HepG2 (cell line): ENCODE measurements around the gene SPARC. TPM values are rescaled to one million over a fixed set of nuclear protein-coding genes. Genes with fewer than 3 reads are reported as not detected.
A peak's percentile ranks its signal among the peaks of the same experiment; 100 is the strongest.

Experiments used
- CTCF ChIP-seq: sonication (generic); formaldehyde crosslinking; IDR thresholded peaks from 2 replicates; pipeline ENCODE4 v1.5.0; 2020; ENCODE audit warnings: mild to moderate bottlenecking, missing genetic modification reagents, moderate library complexity
- E2F5 ChIP-seq: sonication (generic); formaldehyde crosslinking; conservative IDR thresholded peaks from 2 replicates; pipeline ENCODE4 v1.4.0; 2020; ENCODE audit warnings: missing genetic modification reagents
- ETS1 ChIP-seq: sonication (generic); formaldehyde crosslinking; IDR thresholded peaks from 2 replicates; pipeline ENCODE4 v1.4.0; 2020; ENCODE audit warnings: missing genetic modification reagents
- GABPB1 ChIP-seq: IDR thresholded peaks from 2 replicates; pipeline ENCODE4 v1.6.1; 2016; ENCODE audit warnings: mild to moderate bottlenecking, missing genetic modification reagents, moderate library complexity, missing compliant biosample characterization
- HNF4G ChIP-seq, 2 experiments: sonication (generic) in 1 of 2; formaldehyde crosslinking in 1 of 2; IDR thresholded peaks; 2 replicates each; pipeline versions ENCODE4 v1.4.0 to v1.6.1; 2011 to 2020; ENCODE audit warnings: borderline replicate concordance in 2 of 2, low read depth in 2 of 2, mild to moderate bottlenecking in 2 of 2, low read length in 1 of 2, missing genetic modification reagents in 1 of 2, moderate library complexity in 1 of 2
- SNAI1 ChIP-seq: sonication (generic); formaldehyde crosslinking; IDR thresholded peaks from 2 replicates; pipeline ENCODE4 v1.5.0; 2020; ENCODE audit warnings: mild to moderate bottlenecking, missing genetic modification reagents, borderline replicate concordance
- SOX6 ChIP-seq, 2 experiments: fragments of 450-650 bp in 1 of 2; sonication (generic) in 1 of 2; formaldehyde crosslinking in 1 of 2; IDR thresholded peaks; 2 replicates each; pipeline versions ENCODE4 v1.4.0 to v1.6.1; 2017 to 2020; ENCODE audit warnings: antibody characterized with exemption in 1 of 2, mild to moderate bottlenecking in 1 of 2, missing genetic modification reagents in 1 of 2
- ZMAT3 ChIP-seq: sonication (generic); formaldehyde crosslinking; conservative IDR thresholded peaks from 2 replicates; pipeline ENCODE4 v1.7.0; 2021; ENCODE audit warnings: missing genetic modification reagents
- ZNF121 ChIP-seq: sonication (generic); formaldehyde crosslinking; IDR thresholded peaks from 2 replicates; pipeline ENCODE4 v1.5.0; 2020; ENCODE audit warnings: mild to moderate bottlenecking, missing genetic modification reagents
- ZNF235 ChIP-seq: sonication (generic); formaldehyde crosslinking; IDR thresholded peaks from 2 replicates; pipeline ENCODE4 v1.8.1; 2023; ENCODE audit warnings: mild to moderate bottlenecking, missing genetic modification reagents, borderline replicate concordance
- ZNF264 ChIP-seq: sonication (generic); formaldehyde crosslinking; IDR thresholded peaks from 2 replicates; pipeline ENCODE4 v1.4.0; 2020; ENCODE audit warnings: missing genetic modification reagents
- ZNF280D ChIP-seq: sonication (generic); formaldehyde crosslinking; IDR thresholded peaks from 2 replicates; pipeline ENCODE4 v1.5.1; 2020; ENCODE audit warnings: mild to moderate bottlenecking, missing genetic modification reagents
- ZNF292 ChIP-seq: sonication (generic); formaldehyde crosslinking; IDR thresholded peaks from 2 replicates; pipeline ENCODE4 v1.8.1; 2022; ENCODE audit warnings: mild to moderate bottlenecking, low read depth, missing genetic modification reagents, borderline replicate concordance
- ZNF687 ChIP-seq: sonication (generic); formaldehyde crosslinking; IDR thresholded peaks from 2 replicates; pipeline ENCODE4 v1.5.1; 2020; ENCODE audit warnings: mild to moderate bottlenecking, missing genetic modification reagents, moderate library complexity
- polyA plus RNA-seq, 8 experiments: library from polyadenylated mRNA; depleted of rRNA in 3 of 8; stranded (reverse) in 7 of 8; unstranded in 1 of 8; fragments of >200 nt; fragmentation: Illumina TruSeq in 4 of 8; extraction: Trizol in 4 of 8; gene quantifications; 2 replicates each; pipeline versions ENCODE4 v1.2.1 to v1.2.3, GENCODE V29; 2011 to 2016; ENCODE audit warnings: low read depth in 4 of 8, missing spikeins in 1 of 8, mixed read lengths in 1 of 8; ENCODE audit not compliant: insufficient read depth in 1 of 8
- total RNA-seq, 5 experiments: library from RNA; depleted of rRNA; stranded (reverse); fragments of >200 nt; fragmentation: Illumina TruSeq; extraction: Trizol; gene quantifications; 2 replicates each; pipeline ENCODE4 v1.2.3, GENCODE V29; 2016; ENCODE audit warnings: low read depth in 1 of 5

Gene SPARC
- total and polyA plus RNA-seq, 2 of the 13 experiments (the other 11 are each of a cell fraction or from before 2014, with no cell fraction given): 76.7 to 192 TPM

- TF ChIP-seq ZNF280D: 0 out of 2 replicates have a peak, but pooled peaks have one; percentile 20
- peak; percentile 19; the same call in 1 of the 2 replicates for TF ChIP-seq CTCF (CRISPR knock-in tag)
- TF ChIP-seq ZNF264: no peak
- no peak for TF ChIP-seq ETS1
- TF ChIP-seq E2F5 (CRISPR knock-in tag): no peak
- TF ChIP-seq ZNF687 (CRISPR knock-in tag): peak; percentile 60
- no peak for TF ChIP-seq ZNF235
- no peak for TF ChIP-seq HNF4G (IDR thresholded peaks at IDR 0.05; ENCODE audit: borderline replicate concordance, low read depth, low read length)
- no peak for TF ChIP-seq HNF4G (CRISPR knock-in tag; IDR thresholded peaks at IDR 0.05; ENCODE audit: borderline replicate concordance, low read depth)
- no peak for TF ChIP-seq ZNF121
- no peak for TF ChIP-seq SOX6 (IDR thresholded peaks at IDR 0.05)
- peak; percentile 5; the same call in 1 of the 2 replicates for TF ChIP-seq SOX6 (CRISPR knock-in tag; IDR thresholded peaks at IDR 0.05)
- no peak for TF ChIP-seq SNAI1 (CRISPR knock-in tag)
- no peak for TF ChIP-seq ZMAT3
- 0 out of 2 replicates have a peak, but pooled peaks have one; percentile 43 for TF ChIP-seq ZNF292 (CRISPR knock-in tag)
- 0 out of 2 replicates have a peak, but pooled peaks have one; percentile 19 for TF ChIP-seq GABPB1
Measured at GRCh38 chr5:151686674-151687407, at the start of gene SPARC (continued).
